HEK293 (cell line): ENCODE measurements around the gene NDUFV1.

Experiments
- CTCF ChIA-PET: fragments of 350-600 bp; formaldehyde crosslinking; extraction: SDS; loops from one replicate; lab custom pipeline; 2021; ENCODE audit warnings: antibody characterized with exemption; lab: Yijun Ruan, JAX
- POLR2A ChIA-PET: fragments of 300-600 bp; formaldehyde crosslinking; extraction: SDS; loops from one replicate; lab custom pipeline; 2020; ENCODE audit warnings: antibody characterized with exemption, inconsistent platforms; lab: Yijun Ruan, JAX
- H3K27ac ChIP-seq: fragments of 200-500 bp; sonication (Bioruptor generic); 2 replicates; pipeline ENCODE4 v1.5.1; 2014; ENCODE audit warnings: low read depth, low read length, control low read depth, inconsistent platforms; ENCODE audit errors: extremely low read depth
- H3K36me3 ChIP-seq, 2 experiments: fragments of 200-500 bp in 1 of 2; sonication (Bioruptor generic) in 1 of 2; 1 replicate in 1 of 2; 2 replicates in 1 of 2; pipeline ENCODE4 v1.5.1; 2014 to 2017; ENCODE audit warnings: inconsistent platforms in 2 of 2, low read length in 2 of 2; ENCODE audit not compliant: control insufficient read depth in 2 of 2, insufficient read depth in 1 of 2
- H3K4me1 ChIP-seq: fragments of 200-500 bp; sonication (Bioruptor generic); 2 replicates; pipeline ENCODE4 v1.5.1; 2014; ENCODE audit warnings: mild to moderate bottlenecking, low read length, inconsistent platforms; ENCODE audit not compliant: control insufficient read depth, insufficient read depth
- H3K4me3 ChIP-seq: 2 replicates; pipeline ENCODE4 v1.5.1; 2011; ENCODE audit warnings: low read depth, mild to moderate bottlenecking, control low read depth, low read length, moderate library complexity
- H3K9me3 ChIP-seq: fragments of 200-500 bp; sonication (Bioruptor generic); 2 replicates; pipeline ENCODE4 v1.5.1; 2014; ENCODE audit warnings: low read depth, low read length, inconsistent platforms; ENCODE audit not compliant: control insufficient read depth, insufficient read depth
- BCL11B ChIP-seq: fragments of 450-650 bp; formaldehyde crosslinking; IDR thresholded peaks from 2 replicates; pipeline ENCODE4 v1.5.1; 2016; ENCODE audit warnings: low read depth, missing biosample characterization, missing genetic modification characterization
- FEZF1 ChIP-seq: fragments of 450-650 bp; formaldehyde crosslinking; IDR thresholded peaks from 2 replicates; pipeline ENCODE4 v1.5.1; 2016; ENCODE audit warnings: missing biosample characterization, missing genetic modification characterization
- KLF16 ChIP-seq: fragments of 450-650 bp; formaldehyde crosslinking; IDR thresholded peaks from 2 replicates; pipeline ENCODE4 v1.5.1; 2017; ENCODE audit warnings: missing biosample characterization, missing genetic modification characterization
- KLF7 ChIP-seq: fragments of 450-650 bp; formaldehyde crosslinking; IDR thresholded peaks from 2 replicates; pipeline ENCODE4 v1.5.1; 2016; ENCODE audit warnings: missing biosample characterization, missing genetic modification characterization, borderline replicate concordance
- KLF9 ChIP-seq: fragments of 450-650 bp; formaldehyde crosslinking; IDR thresholded peaks from 2 replicates; pipeline ENCODE4 v1.5.1; 2016; ENCODE audit warnings: missing biosample characterization, missing genetic modification characterization, low read depth
- SCRT1 ChIP-seq: fragments of 450-650 bp; formaldehyde crosslinking; IDR thresholded peaks from 2 replicates; pipeline ENCODE4 v1.5.1; 2016; ENCODE audit warnings: missing biosample characterization, missing genetic modification characterization, borderline replicate concordance
- ZNF10 ChIP-seq: fragments of 450-650 bp; formaldehyde crosslinking; IDR thresholded peaks from 2 replicates; pipeline ENCODE4 v1.5.1; 2017; ENCODE audit warnings: missing biosample characterization, missing genetic modification characterization
- ZNF133 ChIP-seq: fragments of 450-650 bp; formaldehyde crosslinking; IDR thresholded peaks from 2 replicates; pipeline ENCODE4 v1.5.1; 2016; ENCODE audit warnings: missing biosample characterization, missing genetic modification characterization
- ZNF138 ChIP-seq: fragments of 450-650 bp; formaldehyde crosslinking; IDR thresholded peaks from 2 replicates; pipeline ENCODE4 v1.5.1; 2016; ENCODE audit warnings: missing biosample characterization, missing genetic modification characterization, borderline replicate concordance
- ZNF155 ChIP-seq: fragments of 450-650 bp; formaldehyde crosslinking; IDR thresholded peaks from 2 replicates; pipeline ENCODE4 v1.5.1; 2016; ENCODE audit warnings: missing biosample characterization, missing genetic modification characterization
- ZNF16 ChIP-seq: fragments of 450-650 bp; formaldehyde crosslinking; IDR thresholded peaks from 2 replicates; pipeline ENCODE4 v1.5.1; 2016; ENCODE audit warnings: low read depth, missing biosample characterization, missing genetic modification characterization
- ZNF211 ChIP-seq: fragments of 450-650 bp; formaldehyde crosslinking; IDR thresholded peaks from 2 replicates; pipeline ENCODE4 v1.5.1; 2016; ENCODE audit warnings: low read depth, missing biosample characterization, missing genetic modification characterization
- ZNF24 ChIP-seq: fragments of 450-650 bp; formaldehyde crosslinking; IDR thresholded peaks from 2 replicates; pipeline ENCODE4 v1.5.1; 2016; ENCODE audit warnings: missing biosample characterization, missing genetic modification characterization
- ZNF292 ChIP-seq: fragments of 450-650 bp; formaldehyde crosslinking; IDR thresholded peaks from 2 replicates; pipeline ENCODE4 v1.5.1; 2016; ENCODE audit warnings: low read depth, missing biosample characterization, missing genetic modification characterization, borderline replicate concordance
- ZNF324 ChIP-seq: fragments of 450-650 bp; formaldehyde crosslinking; IDR thresholded peaks from 2 replicates; pipeline ENCODE4 v1.5.1; 2016; ENCODE audit warnings: missing biosample characterization, missing genetic modification characterization
- ZNF341 ChIP-seq: fragments of 450-650 bp; formaldehyde crosslinking; IDR thresholded peaks from 2 replicates; pipeline ENCODE4; 2016; ENCODE audit warnings: low read depth, missing biosample characterization, missing genetic modification characterization
- ZNF37A ChIP-seq: fragments of 450-650 bp; IDR thresholded peaks from 2 replicates; pipeline ENCODE4 v1.5.1; 2018; ENCODE audit warnings: missing biosample characterization, missing genetic modification characterization
- ZNF433 ChIP-seq: fragments of 450-650 bp; formaldehyde crosslinking; IDR thresholded peaks from 2 replicates; pipeline ENCODE4 v1.5.1; 2016; ENCODE audit warnings: missing biosample characterization, missing genetic modification characterization, low read depth
- ZNF514 ChIP-seq: fragments of 450-650 bp; formaldehyde crosslinking; IDR thresholded peaks from 2 replicates; pipeline ENCODE4 v1.5.1; 2016; ENCODE audit warnings: missing biosample characterization, missing genetic modification characterization
- ZNF548 ChIP-seq: fragments of 450-650 bp; formaldehyde crosslinking; IDR thresholded peaks from 2 replicates; pipeline ENCODE4 v1.5.1; 2016; ENCODE audit warnings: missing biosample characterization, missing genetic modification characterization
- ZNF654 ChIP-seq: fragments of 450-650 bp; formaldehyde crosslinking; IDR thresholded peaks from 2 replicates; pipeline ENCODE4 v1.5.1; 2016; ENCODE audit warnings: low read depth, missing biosample characterization, missing genetic modification characterization
- ZNF658 ChIP-seq: fragments of 450-650 bp; formaldehyde crosslinking; IDR thresholded peaks from 2 replicates; pipeline ENCODE4; 2016; ENCODE audit warnings: missing biosample characterization, missing genetic modification characterization
- ZNF677 ChIP-seq: fragments of 450-650 bp; IDR thresholded peaks from 2 replicates; pipeline ENCODE4 v1.5.0; 2018; ENCODE audit warnings: missing biosample characterization, mild to moderate bottlenecking, missing genetic modification characterization, moderate library complexity
- ZSCAN30 ChIP-seq: fragments of 450-650 bp; IDR thresholded peaks from 2 replicates; pipeline ENCODE4 v1.5.1; 2018; ENCODE audit warnings: missing biosample characterization, mild to moderate bottlenecking, missing genetic modification characterization, moderate library complexity
- TF ChIP-seq, protein P1 (sequence below): fragments of 450-650 bp; formaldehyde crosslinking; IDR thresholded peaks from 2 replicates; pipeline ENCODE4 v1.5.1; 2017; ENCODE audit warnings: missing biosample characterization, missing genetic modification characterization
- TF ChIP-seq, protein P2 (sequence below): fragments of 450-650 bp; formaldehyde crosslinking; IDR thresholded peaks from 2 replicates; pipeline ENCODE4 v1.5.1; 2017; ENCODE audit warnings: missing biosample characterization, missing genetic modification characterization
- TF ChIP-seq, protein P3 (sequence below): fragments of 450-650 bp; formaldehyde crosslinking; IDR thresholded peaks from 2 replicates; pipeline ENCODE4 v1.5.1; 2016; ENCODE audit warnings: missing biosample characterization, missing genetic modification characterization, borderline replicate concordance
- TF ChIP-seq, protein P4 (sequence below): fragments of 450-650 bp; formaldehyde crosslinking; IDR thresholded peaks from 2 replicates; pipeline ENCODE4 v1.5.1; 2016; ENCODE audit warnings: missing biosample characterization, missing genetic modification characterization

Gene NDUFV1

DNA sequence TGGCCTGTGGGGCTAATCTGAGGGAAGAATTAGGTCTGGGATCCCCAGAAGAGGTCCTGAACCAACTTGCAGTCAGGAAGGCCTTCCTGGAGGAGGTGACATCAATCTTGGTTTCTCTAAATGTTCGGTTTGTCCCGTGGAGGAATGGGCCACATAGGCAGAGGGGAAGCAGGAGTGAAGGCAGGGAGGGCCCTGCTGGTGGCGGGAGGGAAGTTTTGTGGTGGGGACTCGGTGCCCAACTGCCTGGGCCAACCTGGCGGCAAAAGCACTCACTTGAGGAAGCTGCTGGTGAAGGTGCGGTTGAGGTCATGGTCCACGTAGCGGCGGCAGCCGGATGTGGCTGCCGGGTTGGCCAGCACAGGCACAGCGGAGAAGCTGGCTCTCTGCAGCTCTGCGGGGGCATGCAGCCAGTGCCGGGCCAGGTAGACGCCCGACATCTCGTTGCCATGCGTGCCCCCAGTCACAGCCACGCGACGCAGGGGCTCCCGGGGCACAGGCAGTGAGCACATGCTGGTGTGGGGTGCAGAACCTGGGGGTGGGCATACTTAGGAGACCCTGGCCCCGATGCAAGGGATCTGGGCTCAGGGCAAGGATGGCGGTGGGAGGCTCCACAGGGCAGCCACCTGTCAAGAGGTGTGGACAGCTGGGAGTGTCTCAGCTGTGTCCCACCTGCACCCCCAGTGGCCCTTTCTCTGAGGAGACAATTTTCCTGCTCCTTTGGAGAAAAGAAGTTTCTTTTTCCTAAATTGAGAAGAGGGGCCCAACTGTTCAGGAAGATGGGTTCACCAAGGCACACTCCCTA, 40.0 kb downstream of the NDUFV1 start:
- Histone ChIP-seq H3K4me1 (no peaks in the 10 kb centered on the region), H3K9me3 (no peaks in the 10 kb centered on the region), H3K4me3 (no peak overlapping the region), H3K27ac (no peak overlapping the region), H3K36me3 (no peaks in the 10 kb centered on the region)
- ChIA-PET CTCF (interaction anchor here (1.1 kb wide), 1 partner anchor 17 kb away, joined by 3 read pairs; the partner anchor contains the start of gene NUDT8), POLR2A (no interaction called here)
- no peak for TF ChIP-seq ZNF138 (tag by site-specific recombination)
- TF ChIP-seq ZNF341 (tag by site-specific recombination), result no peak
- TF ChIP-seq ZNF324 (tag by site-specific recombination), result no peak
- TF ChIP-seq ZNF24 (tag by site-specific recombination), result no peak
- TF ChIP-seq, protein P1, sequence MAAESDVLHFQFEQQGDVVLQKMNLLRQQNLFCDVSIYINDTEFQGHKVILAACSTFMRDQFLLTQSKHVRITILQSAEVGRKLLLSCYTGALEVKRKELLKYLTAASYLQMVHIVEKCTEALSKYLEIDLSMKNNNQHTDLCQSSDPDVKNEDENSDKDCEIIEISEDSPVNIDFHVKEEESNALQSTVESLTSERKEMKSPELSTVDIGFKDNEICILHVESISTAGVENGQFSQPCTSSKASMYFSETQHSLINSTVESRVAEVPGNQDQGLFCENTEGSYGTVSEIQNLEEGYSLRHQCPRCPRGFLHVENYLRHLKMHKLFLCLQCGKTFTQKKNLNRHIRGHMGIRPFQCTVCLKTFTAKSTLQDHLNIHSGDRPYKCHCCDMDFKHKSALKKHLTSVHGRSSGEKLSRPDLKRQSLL, result no peak
- TF ChIP-seq ZNF514 (tag by site-specific recombination), result no peak
- TF ChIP-seq, protein P2, sequence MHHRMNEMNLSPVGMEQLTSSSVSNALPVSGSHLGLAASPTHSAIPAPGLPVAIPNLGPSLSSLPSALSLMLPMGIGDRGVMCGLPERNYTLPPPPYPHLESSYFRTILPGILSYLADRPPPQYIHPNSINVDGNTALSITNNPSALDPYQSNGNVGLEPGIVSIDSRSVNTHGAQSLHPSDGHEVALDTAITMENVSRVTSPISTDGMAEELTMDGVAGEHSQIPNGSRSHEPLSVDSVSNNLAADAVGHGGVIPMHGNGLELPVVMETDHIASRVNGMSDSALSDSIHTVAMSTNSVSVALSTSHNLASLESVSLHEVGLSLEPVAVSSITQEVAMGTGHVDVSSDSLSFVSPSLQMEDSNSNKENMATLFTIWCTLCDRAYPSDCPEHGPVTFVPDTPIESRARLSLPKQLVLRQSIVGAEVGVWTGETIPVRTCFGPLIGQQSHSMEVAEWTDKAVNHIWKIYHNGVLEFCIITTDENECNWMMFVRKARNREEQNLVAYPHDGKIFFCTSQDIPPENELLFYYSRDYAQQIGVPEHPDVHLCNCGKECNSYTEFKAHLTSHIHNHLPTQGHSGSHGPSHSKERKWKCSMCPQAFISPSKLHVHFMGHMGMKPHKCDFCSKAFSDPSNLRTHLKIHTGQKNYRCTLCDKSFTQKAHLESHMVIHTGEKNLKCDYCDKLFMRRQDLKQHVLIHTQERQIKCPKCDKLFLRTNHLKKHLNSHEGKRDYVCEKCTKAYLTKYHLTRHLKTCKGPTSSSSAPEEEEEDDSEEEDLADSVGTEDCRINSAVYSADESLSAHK (tag by site-specific recombination), result no peak
- TF ChIP-seq KLF9, result no peak
- no peak for TF ChIP-seq ZSCAN30 (tag by site-specific recombination)
- no peak for TF ChIP-seq ZNF10
- TF ChIP-seq ZNF37A, result no peak
- no peak for TF ChIP-seq BCL11B (tag by site-specific recombination)
- no peak for TF ChIP-seq KLF7
- TF ChIP-seq ZNF433 (tag by site-specific recombination), result no peak

DNA sequence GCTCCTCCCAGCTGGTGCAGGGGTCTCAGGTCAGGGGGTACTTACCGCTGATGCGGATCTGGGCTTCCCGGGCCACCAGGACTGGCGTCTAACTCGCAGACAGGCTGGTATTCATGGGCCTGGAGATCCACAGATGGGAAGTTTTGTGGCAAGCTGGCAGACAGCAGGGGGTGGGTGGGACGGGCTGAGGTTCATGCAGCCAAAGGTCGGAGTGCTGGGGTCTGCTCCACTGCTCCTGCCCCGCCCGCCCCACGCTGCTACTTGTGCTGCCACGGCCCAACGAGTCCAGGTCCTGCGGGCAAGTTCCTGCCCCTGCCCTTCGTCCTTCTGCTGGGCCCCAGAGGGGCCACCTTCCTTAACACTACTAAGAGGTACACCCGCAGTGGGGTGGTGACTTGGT, 40.7 kb downstream of the NDUFV1 start:
- Histone ChIP-seq H3K4me3 (no peak overlapping the region), H3K9me3 (no peaks in the 10 kb centered on the region), H3K36me3 (no peaks in the 10 kb centered on the region), H3K4me1 (no peaks in the 10 kb centered on the region), H3K27ac (no peak overlapping the region)
- ChIA-PET CTCF (interaction anchor here (0.6 to 0.8 kb wide), 2 partner anchors 9 to 82 kb away, joined by 3 read pairs; no protein-coding TSS in a partner anchor), POLR2A (no interaction called here)
- TF ChIP-seq, protein P3, sequence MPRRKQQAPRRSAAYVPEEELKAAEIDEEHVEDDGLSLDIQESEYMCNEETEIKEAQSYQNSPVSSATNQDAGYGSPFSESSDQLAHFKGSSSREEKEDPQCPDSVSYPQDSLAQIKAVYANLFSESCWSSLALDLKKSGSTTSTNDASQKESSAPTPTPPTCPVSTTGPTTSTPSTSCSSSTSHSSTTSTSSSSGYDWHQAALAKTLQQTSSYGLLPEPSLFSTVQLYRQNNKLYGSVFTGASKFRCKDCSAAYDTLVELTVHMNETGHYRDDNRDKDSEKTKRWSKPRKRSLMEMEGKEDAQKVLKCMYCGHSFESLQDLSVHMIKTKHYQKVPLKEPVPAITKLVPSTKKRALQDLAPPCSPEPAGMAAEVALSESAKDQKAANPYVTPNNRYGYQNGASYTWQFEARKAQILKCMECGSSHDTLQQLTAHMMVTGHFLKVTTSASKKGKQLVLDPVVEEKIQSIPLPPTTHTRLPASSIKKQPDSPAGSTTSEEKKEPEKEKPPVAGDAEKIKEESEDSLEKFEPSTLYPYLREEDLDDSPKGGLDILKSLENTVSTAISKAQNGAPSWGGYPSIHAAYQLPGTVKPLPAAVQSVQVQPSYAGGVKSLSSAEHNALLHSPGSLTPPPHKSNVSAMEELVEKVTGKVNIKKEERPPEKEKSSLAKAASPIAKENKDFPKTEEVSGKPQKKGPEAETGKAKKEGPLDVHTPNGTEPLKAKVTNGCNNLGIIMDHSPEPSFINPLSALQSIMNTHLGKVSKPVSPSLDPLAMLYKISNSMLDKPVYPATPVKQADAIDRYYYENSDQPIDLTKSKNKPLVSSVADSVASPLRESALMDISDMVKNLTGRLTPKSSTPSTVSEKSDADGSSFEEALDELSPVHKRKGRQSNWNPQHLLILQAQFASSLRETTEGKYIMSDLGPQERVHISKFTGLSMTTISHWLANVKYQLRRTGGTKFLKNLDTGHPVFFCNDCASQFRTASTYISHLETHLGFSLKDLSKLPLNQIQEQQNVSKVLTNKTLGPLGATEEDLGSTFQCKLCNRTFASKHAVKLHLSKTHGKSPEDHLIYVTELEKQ (tag by site-specific recombination), result no peak
- TF ChIP-seq KLF16 (tag by site-specific recombination), result no peak
- TF ChIP-seq SCRT1, result no peak
- no peak for TF ChIP-seq ZNF16 (tag by site-specific recombination)
- no peak for TF ChIP-seq ZNF677 (tag by site-specific recombination)
- TF ChIP-seq ZNF654 (tag by site-specific recombination), result no peak
- TF ChIP-seq ZNF548 (tag by site-specific recombination), result no peak
- no peak for TF ChIP-seq ZNF155 (tag by site-specific recombination)
- no peak for TF ChIP-seq FEZF1 (tag by site-specific recombination)
- TF ChIP-seq ZNF292 (tag by site-specific recombination), result no peak
- TF ChIP-seq ZNF658 (tag by site-specific recombination), result no peak
- TF ChIP-seq ZNF211 (tag by site-specific recombination), result no peak
- TF ChIP-seq ZNF133 (tag by site-specific recombination), result no peak
- TF ChIP-seq, protein P4, sequence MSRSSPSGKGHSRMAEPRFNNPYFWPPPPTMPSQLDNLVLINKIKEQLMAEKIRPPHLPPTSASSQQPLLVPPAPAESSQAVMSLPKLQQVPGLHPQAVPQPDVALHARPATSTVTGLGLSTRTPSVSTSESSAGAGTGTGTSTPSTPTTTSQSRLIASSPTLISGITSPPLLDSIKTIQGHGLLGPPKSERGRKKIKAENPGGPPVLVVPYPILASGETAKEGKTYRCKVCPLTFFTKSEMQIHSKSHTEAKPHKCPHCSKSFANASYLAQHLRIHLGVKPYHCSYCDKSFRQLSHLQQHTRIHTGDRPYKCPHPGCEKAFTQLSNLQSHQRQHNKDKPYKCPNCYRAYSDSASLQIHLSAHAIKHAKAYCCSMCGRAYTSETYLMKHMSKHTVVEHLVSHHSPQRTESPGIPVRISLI (tag by site-specific recombination), result no peak
